Suprapubic skin (tissue), 3 donors: Measurements from ENCODE around the gene KIF11.

Experiments used
- CTCF ChIP-seq, 2 donors: fragments of 200-600 bp in 1 of 2; fragments of 450-650 bp in 1 of 2; sonication (generic) in 1 of 2; IDR thresholded peaks; one replicate each; pipeline ENCODE4 v1.5.1; 2016 to 2019; ENCODE audit warnings: antibody characterized with exemption in 2 of 2, mild to moderate bottlenecking in 1 of 2, moderate library complexity in 1 of 2
- POLR2AphosphoS5 ChIP-seq, 3 donors: sonication (generic); formaldehyde crosslinking; IDR thresholded peaks; one replicate each; pipeline ENCODE4 v1.6.1; 2017; ENCODE audit warnings: antibody characterized with exemption in 3 of 3

GRCh38 chr10:92638037-92638436, 45.1 kb downstream of the KIF11 start:
- no peak for TF ChIP-seq CTCF (IDR thresholded peaks at IDR 0.05)
- TF ChIP-seq POLR2AphosphoS5 (IDR thresholded peaks at IDR 0.05): no peak
